Kidney epithelial cell (primary cell): ENCODE measurements around the gene ATP4B. TPM values are rescaled to one million over a fixed set of nuclear protein-coding genes. Genes with fewer than 3 reads are reported as not detected.

ENCODE experiments used
- DNase-seq: peaks from one replicate; pipeline ENCODE4 v3.0.0-alpha.2; 2010; ENCODE audit warnings: low read depth
- H3K27me3 ChIP-seq: 2 replicates; pipeline ENCODE4 v1.6.0; 2011; ENCODE audit warnings: low read length; ENCODE audit not compliant: control insufficient read depth, insufficient read depth
- H3K36me3 ChIP-seq: 2 replicates; pipeline ENCODE4 v1.5.1; 2011; ENCODE audit warnings: low read length; ENCODE audit not compliant: control insufficient read depth, insufficient read depth
- H3K4me3 ChIP-seq: 2 replicates; pipeline ENCODE4 v1.5.1; 2011; ENCODE audit warnings: low read depth, mild to moderate bottlenecking, control low read depth, low read length
- CTCF ChIP-seq: IDR thresholded peaks from 2 replicates; pipeline ENCODE4 v1.5.1; 2011; ENCODE audit warnings: mild to moderate bottlenecking, moderate library complexity, low read length, control low read depth, inconsistent platforms; ENCODE audit not compliant: insufficient read depth, poor library complexity, severe bottlenecking
- total RNA-seq: library from RNA; depleted of rRNA; stranded (reverse); fragments of >200 nt; gene quantifications from 2 replicates; pipeline ENCODE4 v1.2.3, GENCODE V29; 2015

ATP4B gene
- total RNA-seq, 1 donor from 2014 or later = not detected

DNA sequence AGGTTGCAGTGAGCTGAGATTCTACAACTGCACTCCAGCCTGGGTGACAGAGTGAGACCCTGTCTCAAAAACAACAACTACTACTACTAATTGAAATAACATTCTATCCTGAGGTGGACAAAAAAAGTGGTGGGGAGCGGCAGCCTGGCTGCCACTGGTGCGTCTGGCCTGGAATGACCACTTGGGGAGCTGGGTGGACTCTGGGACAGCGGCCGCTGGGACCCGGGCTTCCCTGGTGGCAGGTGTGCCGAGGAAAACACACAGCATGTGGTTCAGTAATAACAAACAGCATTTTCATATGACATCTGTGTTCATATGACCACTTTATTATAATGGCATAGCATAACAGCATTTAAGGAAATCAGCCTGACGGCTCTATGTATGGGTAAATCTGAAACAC, 39.5 kb downstream of the ATP4B start:
- TF ChIP-seq CTCF = no peak
- H3K36me3 ChIP-seq = no peaks in the 10 kb centered on the region
- no peak overlapping the region for H3K4me3 ChIP-seq
- H3K27me3 ChIP-seq = no peaks in the 10 kb centered on the region
- no peak for DNase-seq

DNA sequence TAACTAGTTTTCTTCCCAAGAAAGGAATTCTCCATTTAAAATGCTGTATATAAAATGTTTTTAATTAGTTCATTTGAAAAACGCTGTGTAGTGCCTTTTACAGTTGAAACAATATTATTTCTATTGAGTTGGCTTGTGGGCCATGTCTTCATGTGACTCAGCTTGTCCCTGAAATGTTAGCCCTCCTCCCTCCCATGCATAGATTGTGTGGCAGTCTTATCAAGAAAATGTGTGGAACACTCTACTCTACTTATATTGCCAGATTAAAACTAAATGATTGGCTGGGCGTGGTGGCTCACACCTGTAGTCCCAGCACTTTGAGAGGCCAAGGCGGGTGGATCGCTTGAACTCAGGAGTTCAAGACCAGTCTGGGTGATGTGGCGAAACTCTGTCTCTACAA, 40.0 kb downstream of the ATP4B start:
- DNase-seq = no peak
- Histone ChIP-seq H3K4me3 (no peak overlapping the region), H3K36me3 (no peaks in the 10 kb centered on the region), H3K27me3 (no peaks in the 10 kb centered on the region)
- no peak for TF ChIP-seq CTCF

- TF ChIP-seq CTCF = no peak
- no peaks in the 10 kb centered on the region for H3K27me3 ChIP-seq
- no peaks in the 10 kb centered on the region for H3K36me3 ChIP-seq
- H3K4me3 ChIP-seq = no peak overlapping the region
- peak; percentile 79 for DNase-seq
Observed at GRCh38 chr13:113616991-113617749, 40.8 kb downstream of the ATP4B start.

DNA sequence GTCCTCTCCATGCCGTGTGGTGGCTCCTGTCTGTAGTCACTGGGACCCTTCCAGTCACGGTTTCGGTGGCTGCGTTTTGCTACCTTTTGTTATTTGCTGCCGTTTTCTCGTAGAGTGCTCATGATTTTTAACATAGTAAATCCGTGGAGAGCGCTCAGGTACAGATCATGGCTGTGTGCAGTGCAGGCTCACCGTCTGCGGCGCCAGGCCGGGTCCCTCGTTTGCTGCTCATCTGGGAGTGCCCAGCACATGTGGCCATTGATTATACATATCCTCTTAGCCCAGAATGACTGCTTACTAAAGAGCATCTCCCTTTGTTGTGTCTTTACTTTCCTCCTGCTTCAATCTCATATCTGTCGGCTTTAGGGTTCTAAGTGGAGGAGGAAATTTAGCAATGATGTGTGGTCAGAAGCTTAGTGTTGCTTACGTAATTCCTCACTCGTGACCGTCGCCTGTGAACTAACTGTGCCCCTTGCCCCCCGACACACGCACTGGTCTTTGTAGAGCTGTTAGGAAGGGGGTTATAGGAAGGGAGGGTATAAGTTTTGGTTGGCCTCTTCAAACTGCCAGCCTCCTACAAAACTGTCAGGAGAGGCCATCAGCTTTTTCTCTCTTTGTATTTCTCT, 41.6 kb downstream of the ATP4B start:
- Histone ChIP-seq H3K27me3 (no peaks in the 10 kb centered on the region), H3K36me3 (no peaks in the 10 kb centered on the region), H3K4me3 (no peak overlapping the region)
- DNase-seq = no peak
- TF ChIP-seq CTCF = no peak

DNA sequence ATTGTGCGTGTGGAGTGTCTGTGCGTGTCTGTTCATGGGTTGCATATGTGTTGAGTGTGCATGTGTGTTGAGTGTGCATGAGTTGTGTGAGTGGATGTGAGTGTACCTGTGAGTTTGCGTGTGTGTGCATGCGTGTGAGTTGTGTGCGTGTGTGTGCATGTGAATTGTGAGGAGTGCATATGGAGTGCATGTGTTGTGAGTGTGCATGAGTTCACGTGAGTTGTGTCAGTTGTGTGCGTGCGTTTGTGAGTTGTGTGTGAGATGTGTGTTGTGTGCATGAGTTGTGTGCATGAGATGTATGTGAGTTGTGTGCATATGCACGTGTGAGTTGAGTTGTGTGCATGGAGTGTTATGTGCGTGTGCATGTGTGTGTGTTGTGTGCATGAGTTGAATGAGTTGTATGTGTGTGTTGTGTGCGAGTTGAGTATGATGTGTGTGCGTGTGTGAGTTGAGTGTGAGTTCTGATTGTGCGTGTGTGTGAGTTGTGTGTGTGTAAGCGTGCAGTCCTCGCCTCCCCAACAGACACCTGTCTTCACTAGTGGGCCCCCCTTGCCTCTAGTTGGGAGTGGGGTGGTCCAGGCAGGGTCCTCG, 44.1 kb downstream of the ATP4B start:
- TF ChIP-seq CTCF = no peak
- Histone ChIP-seq H3K36me3 (no peaks in the 10 kb centered on the region), H3K4me3 (no peak overlapping the region), H3K27me3 (no peaks in the 10 kb centered on the region)
- DNase-seq = no peak

GRCh38 chr13:113612607-113613006, 45.4 kb downstream of the ATP4B start:
- no peak for DNase-seq
- TF ChIP-seq CTCF = no peak
- Histone ChIP-seq H3K27me3 (no peaks in the 10 kb centered on the region), H3K4me3 (no peak overlapping the region), H3K36me3 (no peaks in the 10 kb centered on the region)
